ENCODE data around the gene STX1B.
"Not testable (repeated sequence)": the region's sequence is repeated elsewhere in the genome, so short reads cannot be mapped to it uniquely, and the experiment has no call there.

Gene STX1B

DNA sequence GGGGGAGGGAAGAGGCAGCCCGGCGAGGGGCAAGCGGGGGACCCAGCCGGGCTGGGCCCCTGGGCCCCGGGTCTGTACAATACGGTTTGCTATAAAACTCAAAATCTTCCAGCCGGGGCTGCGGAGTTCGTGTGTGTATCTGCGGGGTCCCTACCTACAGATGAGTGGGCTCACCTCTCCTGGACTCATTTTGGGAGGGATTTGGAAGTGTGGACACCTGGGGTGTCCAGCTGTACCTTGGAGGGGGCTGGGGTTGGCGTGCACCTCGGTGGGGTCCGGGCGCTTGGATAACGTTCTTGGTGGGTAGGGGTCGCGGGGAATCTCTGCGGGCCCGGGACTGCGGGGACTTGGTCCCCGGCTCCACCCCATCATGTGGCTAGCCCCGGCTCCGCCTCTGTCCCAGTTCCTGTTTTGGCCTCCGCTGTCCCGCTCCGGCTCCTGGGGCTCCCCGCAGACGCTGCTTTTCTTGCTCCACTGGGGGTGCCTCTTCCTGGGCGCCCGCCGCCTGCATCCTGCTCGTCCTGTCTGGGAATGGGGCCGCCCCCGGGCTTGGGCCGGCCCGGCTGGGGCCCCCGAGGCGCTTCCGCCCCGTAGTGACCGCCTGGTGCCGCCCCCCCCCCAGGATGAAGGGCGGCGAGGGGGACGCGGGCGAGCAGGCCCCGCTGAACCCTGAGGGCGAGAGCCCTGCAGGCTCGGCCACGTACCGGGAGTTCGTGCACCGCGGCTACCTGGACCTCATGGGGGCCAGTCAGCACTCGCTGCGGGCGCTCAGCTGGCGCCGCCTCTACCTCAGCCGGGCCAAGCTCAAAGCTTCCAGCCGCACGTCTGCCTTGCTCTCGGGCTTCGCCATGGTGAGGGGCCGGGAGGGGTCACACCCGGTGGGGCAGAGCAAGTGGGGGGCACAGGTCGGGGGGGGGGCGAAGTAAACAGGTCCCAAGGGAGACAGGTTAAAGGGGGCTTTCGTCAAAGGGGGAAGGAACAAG, 61.5 kb downstream of the STX1B start, which contains the start of gene ORAI3:
ORAI3 (plus strand) TSS at position 402 of the 983 bp plus-strand sequence; CDS start at position 624, 222 bp downstream.
- DNase-seq, result peak; percentile 11 to 37

DNA sequence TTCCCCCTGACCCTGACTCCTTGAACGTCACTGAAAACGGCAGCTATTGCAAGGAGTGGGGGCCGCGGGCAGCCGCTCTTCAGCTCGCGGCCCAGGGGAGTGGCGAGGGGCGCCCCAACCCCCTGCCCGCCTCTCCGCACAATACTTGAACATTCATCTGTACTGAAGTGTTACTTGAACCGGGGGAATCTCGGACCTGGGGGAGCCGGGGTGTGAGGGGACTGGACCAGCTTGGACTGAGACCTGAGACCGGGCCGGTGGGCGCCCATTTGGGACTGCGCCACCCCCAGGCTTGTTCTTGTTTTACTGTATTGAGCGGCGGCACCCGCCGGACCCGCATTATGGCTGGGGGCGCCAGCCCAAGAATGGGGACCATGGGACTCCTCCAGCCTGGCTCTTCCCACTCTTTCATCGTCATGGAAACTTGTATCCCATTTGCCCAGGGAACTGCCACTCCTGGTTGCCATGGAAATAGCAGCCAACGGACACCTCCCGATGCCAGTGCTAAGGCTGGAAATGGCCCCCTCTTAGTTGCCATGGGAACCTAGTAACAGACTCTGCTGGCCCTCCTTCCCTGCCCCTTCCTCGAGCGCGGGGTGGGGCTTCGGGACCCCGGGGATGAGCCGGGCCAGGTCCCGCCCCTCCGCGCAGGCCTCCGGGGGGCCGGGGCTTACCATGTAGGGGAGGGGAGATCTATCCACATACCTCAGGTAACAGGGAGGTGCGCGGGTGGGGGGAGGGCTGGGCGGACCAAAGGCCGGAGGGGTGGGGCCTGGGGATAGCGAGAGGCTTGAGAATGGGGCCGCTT, 62.4 kb downstream of the STX1B start:
- peak; percentile 58 to 74 for DNase-seq

DNA sequence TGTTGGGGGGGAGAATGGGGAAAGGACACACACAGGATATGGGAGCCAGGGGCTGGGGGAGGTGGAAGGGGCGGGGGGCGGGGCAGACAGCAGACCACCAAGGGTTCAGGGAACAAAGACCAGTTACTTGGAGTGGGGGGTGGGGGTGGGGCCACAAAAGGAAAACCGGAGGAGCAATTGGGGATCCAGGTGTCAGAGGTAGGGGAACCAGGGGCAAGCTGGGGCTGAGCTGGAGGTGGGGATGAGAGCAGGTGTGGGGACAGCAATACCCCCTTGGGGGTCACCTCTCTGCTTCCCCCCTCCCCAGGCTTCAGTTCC, 62.9 kb downstream of the STX1B start:
- no peak for DNase-seq

- no peak for DNase-seq
These were observed 63.5 kb downstream of the STX1B start for GRCh38 chr16:30946671-30947540.

DNA sequence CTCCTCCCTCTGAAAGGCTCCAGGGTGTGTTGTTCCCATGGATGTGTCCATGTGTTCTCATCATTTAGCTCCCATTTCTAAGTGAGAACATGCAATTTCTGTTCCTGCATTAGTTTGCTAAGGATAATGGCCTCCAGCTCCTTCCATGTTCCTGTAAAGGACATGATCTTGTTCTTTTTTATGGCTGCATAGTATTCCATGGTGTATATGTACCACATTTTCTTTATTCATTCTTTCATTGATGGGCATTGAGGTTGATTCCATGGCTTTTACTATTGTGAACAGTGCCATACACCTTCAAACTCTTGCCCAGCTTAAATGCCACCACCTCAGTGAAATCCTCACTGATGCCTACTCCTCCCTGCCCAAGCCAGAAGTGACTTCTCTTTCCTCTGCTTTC, 66.1 kb downstream of the STX1B start:
- no peak for DNase-seq

DNA sequence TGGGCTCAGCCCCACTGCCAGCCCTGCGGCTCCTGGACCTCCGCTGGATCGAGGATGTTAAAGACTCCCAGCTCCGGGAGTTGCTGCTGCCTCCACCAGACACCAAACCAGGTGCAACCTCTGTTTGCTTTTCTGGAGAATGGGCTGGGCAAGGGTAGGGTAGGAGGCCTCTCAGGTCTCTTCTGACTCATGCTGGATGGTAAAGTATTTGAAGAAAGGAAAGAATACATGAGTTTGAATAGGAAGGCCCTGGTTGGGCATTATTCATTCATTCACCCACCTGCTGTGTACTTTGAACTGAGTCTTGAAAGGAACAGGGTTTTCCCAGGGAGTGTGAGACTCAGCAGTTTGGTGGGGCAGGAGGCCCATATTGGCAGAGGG, 68.0 kb downstream of the STX1B start:
- DNase-seq, result no peak

DNA sequence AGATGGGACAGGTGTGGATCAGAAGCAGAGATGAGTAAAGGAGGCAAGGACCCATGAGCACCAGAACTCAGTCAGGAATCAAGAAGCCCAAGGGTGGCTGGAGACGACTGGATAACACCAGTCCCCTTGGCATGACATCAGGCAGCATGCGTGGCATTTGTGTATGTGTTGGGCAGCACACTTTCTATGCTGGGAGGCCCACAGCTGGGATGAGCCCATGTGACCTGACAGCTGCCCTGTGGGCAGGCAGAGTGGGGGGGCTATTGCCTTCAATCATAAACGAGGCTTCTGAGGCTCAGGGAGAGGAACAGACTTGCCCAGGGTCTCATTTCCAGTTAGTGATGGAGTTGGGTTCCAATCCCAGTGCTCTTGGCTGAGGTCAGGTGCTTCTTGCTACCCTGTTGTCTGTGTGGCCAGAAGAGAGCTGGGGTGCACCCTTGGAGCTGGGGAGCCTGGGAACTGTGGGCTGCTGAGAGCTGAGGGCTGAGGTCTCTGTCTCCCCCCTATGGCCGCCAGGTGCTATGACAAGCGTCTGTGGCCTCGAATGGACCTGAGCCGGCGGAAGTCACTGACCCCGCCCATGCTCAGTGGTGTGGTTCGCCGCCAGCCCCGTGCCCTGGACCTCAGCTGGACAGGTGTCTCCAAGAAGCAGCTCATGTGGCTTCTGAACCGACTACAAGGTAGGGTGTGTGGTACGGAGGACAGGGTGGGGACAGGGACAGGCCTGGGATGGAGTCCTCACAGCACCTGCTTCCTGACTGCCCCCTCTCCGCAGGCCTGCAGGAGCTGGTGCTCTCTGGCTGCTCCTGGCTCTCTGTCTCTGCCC, 68.6 kb downstream of the STX1B start:
- DNase-seq, result peak; percentile 64 to 79

GRCh38 chr16:30939571-30939970, 70.9 kb downstream of the STX1B start:
- DNase-seq, result not testable (repeated sequence)

Measured in SHP77 (cell line).